HG02623 (cell line): ENCODE measurements around the gene ALG1.
"Not testable (repeated sequence)": the region's sequence is repeated elsewhere in the genome, so short reads cannot be mapped to it uniquely, and the experiment has no call there.

Source experiments
- ATAC-seq: cut with Tn5 transposase; IDR thresholded peaks from one replicate; pipeline ENCODE4 v1.9.1; 2021; ENCODE audit warnings: moderate library complexity; ENCODE audit not compliant: unreplicated experiment

ALG1 gene

DNA sequence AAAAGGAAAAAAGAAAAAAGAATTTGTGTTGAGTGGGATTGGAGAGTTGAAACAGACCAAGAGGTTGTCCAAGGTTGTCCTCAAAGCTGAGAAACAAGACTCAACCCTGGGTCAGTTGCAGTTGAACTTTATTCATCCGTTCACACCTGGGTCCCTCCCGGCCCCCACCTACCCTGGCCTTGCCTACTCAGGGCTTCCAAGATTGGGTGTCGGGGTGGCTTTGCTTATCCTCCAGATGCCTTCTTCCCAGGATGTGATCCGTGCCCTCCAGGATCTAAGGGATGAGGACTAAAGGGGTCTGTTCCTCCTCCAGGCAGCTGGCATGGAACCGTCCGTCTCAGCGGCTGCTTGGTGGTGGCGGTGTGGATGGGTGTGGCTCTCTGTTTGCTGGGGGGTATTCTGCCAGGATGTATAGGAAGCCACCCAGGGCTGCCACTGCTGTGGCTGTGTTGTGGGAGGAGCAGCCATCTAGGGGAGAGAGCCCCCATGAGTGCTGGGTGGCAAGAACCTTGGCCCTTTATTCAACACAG, 27.6 kb upstream of the ALG1 start:
- no peak for ATAC-seq

DNA sequence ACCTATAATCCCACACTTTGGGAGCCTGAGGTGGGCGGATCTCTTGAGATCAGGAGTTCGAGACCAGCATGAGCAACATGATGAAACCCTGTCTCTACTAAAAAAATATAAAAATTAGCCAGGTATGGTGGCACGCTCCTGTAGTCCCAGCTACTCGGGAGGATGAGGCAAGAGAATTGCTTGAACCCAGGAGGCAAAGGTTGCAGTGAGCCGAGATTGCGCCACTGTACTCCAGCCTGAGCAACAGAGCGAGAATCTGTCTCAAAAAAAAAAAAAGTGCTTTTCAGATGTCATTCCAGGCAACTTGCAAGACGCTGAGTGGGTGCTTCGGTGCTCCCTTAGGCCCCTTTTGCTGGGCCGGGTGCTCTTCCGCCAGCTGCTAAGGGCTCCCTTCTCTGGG, 27.1 kb upstream of the ALG1 start:
- not testable (repeated sequence) for ATAC-seq

DNA sequence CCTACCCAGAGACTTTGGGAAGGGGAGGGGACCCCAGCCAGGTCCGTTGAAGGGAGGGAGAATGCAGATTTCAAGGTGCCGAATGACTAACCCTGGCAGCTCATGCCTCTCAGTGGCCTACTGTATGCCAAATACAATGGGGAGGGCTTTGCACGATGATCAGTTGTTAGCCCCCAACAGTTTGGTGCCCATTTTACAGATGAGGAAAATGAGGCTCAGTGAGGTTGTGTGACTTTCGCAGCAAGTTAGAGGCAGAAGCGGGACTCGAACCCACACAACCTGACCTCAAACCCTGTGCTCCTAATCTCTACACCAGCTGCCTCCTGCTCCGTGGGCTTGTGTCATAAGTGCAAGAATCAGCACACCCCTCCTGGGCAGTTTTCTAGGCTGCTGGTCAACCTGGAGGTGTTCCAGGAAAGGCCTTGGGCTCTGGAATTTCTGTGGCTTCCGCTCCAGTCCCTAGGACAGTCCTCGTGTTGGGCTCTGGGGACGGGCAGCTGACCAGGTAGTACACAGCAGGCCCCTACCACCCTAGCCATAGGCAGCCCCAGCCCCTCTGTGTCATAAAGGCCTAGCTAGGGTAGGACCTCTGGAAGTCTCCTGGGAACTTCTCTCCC, 26.0 kb upstream of the ALG1 start:
- no peak for ATAC-seq

DNA sequence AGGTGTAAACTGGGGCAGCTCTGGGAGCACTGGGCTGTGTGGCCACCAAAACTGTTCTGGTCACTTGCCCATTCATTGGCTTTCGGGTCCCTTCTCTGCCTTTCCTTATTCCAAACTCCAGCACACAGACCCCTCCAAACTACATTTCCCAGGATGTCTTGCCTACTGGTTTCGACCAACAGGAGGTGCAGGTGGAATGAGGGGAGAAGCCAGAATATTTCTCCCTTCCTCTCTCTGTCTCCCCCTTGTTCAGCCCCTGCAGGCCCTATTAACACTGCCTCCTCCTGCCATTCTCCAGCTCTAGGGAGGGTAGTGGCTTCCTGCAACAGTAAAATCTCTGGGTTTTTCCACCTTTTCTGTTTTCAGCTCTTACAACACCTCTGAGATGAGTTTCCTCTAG, 24.7 kb upstream of the ALG1 start:
- ATAC-seq = no peak

DNA sequence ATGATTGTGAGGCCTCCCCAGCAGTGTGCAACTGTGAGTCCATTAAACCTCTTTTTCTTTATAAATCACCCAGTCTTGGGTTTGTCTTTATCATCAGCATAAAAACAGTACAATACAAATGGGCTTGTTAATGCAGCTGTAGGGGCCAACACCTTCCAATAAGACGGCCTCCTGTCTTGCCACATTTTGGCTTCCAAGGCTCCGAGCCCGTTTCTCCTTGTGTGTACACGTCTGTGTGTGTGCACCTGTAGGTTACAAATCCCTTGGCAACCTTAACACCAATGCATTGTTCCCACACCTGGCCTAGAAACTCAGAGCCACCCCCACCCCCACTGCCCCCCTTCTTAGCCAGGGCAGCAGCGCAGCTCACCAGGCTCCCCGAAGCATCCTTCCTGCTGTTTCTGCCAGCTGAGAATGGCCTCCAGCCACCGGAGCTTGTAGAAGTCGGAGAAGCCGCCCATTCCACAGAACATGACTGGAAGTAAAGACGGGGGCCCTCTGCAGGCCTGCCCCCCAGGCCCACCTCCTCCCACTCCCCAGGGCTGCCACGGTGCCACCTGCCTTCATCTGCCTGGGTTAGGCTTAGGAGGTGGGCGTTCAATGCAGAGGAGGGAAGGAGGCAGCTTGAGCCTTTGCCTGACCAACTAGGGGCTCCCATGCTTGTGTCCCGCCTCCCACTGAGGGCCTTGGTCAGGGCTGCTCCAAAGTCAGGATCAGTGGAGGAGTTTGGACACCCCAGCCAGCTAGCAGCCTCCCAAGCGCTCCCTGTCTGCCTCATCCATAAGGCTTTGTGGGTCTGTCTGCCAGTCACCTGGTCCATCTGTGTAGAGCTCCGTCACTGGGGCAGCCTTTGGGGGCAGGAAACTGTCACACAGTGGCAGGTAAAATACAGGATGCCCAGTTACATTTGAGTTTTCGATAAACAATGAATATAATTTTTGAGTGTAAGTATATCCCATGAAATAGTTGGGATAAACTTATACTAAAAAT, 16.5 kb upstream of the ALG1 start:
- ATAC-seq = no peak

DNA sequence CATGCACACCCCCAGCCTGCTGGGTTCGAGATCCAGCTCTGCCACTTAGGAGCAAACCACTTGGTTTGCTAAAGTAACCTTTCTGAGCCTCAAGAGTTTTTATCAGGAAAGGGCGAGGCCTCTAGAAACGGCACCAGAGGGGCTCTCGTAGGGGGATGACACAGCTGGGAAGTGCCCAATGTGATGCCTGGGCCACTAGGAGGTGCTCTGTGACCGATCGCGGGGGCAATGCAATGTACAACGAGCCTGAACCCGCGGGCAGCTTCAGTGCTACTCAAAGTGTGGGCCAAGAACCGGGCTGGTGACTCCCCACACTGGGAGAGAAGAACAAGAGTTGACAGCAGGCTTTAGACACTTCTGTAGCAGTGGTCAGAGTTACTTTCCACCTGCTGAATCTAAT, 15.3 kb upstream of the ALG1 start:
- ATAC-seq = no peak

DNA sequence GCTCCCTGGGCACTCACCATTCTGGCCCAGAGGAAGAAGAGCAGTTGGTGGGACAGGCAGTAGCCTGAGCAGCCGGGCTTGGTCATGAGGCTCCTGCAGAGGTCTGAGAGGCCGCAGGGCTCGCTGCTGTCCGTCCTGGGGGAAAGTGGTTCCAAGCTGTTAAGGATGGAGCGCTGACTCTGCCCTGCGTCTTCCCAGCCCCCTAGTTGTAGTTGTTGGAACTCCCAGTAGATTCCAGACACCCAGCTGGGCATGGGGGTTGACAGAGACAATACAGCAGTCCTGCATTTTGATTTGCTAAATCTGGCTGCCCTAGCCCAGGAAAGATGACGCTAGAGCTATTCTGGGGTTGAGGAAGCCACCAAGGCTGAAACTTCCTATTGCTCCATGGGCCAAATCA, 13.2 kb upstream of the ALG1 start:
- no peak for ATAC-seq

DNA sequence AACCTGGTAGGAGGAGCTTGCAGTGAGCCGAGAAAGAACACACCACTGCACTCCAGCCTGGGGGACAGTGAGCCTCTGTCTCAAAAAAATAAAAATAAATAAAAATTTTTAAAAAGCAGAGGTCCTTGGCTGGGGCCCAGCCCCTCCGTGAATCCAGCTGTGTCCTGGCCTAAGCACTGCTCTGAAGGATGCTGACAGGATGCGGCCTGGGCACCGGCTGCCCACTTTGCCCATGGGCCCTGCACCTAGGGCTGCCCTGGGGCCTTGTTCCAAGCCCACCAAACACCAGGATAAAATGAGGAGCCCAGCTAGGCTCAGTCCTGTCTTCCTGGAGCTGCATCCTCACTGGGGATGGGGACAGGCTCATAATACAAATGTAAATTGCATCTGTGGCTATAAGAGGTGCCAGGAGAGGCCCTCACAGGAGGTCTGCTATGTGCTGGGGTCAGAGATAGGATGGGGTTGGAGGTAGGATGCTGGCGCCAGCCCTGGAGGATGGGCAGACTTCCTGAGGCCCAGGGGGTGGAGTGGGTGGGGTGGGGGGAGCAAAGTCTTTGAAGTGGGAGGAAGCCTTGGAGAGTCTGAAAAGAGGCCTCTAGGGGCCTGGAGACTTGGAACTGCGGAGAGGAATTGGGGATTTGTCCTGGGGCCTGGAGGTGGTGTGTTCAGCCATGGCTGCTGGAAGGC, 12.1 kb upstream of the ALG1 start:
- ATAC-seq = no peak

DNA sequence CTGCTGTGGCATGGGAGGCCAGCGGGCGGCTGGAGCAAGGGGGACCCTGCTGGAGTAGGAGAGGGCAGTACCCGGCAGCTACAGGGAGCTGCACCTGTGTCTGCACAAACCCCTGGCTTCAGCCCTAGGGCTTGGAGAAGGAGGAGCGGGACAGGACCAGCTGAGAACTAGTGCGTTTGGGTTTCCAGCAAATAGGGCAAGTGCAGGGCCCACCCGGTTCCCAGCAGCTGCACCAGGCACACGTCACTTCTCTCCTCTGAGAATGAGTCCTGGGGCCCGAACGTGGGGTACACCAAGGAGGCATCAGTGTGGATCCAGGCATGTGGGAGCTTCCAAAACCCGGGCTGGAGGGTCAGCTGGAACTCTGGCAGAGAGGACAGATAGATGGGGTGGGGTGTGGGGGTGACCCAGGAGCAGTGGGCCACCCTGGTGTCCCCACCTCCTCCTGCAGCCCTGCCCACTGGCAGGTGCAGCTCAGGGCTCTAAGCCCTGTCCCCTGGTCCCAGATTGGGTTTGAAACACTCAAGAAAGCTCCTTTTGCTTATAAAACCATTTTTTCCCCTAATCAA, 11.5 kb upstream of the ALG1 start:
- no peak for ATAC-seq

DNA sequence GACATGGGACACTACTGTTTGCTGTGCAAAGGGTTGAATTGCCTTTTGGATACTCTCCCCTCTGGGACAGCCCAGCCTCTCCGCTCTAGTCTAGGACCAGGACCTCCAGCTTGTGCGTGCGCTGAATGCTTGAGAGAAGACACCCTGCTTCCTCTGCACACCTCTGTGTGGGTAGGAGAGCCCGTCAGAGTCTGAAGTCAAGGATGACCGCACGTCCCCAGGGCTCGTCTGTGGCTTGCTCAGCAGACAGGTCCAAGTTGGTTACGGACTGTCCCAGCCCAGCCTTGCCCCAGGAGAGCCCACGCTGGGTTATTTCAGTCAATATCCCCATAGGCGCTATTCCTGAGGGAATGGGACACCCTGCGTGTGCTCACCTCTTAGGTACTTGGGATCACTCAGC, 9.6 kb upstream of the ALG1 start:
- ATAC-seq = no peak

DNA sequence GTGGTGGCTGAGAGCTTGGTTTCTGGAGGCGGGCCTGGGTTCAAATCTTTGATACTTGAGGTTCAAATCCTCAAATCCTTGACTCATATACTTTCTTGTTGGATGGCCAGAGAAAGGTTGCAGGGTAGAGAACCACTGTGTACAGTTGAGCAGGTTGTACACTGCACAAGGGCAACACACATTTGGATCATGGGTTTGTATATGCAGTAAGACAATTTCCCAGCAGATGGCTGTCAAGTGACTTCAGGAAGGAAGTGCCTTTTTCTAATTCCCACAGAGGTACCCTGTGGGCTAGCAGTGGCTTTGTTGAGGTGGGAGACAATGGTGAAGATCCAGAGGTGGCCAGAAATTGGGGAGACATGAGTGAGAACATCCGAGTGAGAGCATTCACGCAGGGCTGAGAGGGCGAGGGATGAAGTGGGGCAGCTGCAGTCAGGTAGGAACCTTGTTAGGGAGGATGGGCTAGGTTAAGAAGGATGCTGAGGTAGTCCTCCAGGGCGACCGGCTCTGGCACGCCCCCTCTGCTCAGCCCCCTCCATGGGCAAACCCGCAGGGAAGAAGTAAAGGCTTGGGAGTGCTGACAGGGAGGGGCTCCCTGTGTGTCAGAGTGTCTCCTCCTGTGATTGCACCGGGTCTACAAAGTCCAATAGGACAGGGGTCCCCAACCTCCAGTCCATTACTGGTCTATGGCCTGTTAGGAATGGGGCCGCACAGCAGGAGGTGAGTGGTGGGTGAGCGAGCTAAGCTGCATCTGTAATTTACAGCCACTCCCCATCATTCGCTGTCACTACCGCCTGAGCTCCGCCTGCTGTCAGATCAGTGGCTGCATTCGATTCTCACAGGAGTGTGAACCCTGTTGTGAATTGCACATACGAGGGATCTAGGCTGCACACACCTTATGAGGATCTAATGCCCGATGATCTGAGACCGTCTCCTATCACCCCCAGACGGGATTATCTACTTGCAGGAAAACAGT, 8.6 kb upstream of the ALG1 start:
- ATAC-seq = no peak

DNA sequence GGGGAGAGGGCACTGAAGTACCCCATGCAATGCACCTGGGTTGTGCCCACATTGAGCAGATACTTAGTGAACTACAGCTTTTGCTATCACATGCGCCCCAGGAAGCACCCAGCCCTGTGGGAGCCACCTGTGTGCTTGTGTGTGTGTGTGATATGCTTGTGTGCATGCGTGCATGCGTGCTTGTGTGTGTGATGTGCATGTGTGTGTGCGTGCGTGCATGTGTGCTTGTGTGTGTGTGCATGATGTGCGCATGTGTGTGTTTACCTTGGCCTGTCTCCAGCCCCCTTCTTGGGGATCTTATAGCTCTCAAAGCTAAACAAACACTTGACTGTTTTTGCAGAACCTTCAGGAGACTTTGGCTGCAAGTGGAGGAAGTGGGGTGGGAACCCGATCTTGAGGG, 6.7 kb upstream of the ALG1 start:
- ATAC-seq = no peak

DNA sequence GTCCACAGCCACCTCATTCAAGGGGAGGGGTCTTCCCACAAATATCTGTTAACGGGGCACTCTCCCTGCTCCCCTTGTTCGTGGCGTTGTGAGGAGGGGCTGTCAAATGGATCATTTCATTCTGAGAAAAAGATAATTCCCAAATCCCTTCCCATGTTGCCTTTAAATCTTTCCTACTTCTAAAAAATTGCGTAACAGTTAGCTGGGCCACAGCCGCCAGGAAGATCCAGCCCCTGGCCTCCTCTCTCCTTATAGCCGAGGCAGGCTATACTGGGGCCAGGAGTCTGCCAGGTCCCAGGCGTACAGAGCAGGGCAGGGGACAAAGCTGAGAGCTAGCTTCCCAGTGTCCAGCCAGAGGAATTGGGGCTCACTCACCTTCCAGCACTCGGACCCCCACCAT, 6.3 kb upstream of the ALG1 start:
- no peak for ATAC-seq

DNA sequence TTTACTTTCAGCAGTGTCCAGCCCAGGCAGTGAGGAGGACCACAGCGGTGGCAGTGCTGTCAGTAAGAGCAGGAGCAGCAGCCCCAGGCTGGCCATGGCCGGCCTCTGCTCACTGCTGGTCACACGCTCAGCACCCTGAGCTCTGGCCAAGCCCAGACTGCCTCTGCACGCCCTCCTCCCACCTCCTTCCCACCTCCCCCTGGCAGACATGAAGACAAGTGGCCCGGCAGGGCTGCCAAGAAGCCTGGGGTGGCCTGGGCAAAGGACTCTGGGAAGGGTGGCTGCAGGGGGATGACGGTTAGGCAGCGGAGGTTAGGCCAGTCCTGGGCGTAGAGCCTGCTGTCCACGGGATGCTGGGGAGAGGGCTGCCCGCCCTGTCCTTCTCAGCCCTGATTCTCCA, 5.8 kb upstream of the ALG1 start, which contains the start of gene C16orf89:
Gene C16orf89, minus strand, starts transcription at position 144 of the 400 bp plus-strand sequence. Its CDS starts 48 bp downstream, at position 96.
- ATAC-seq = no peak

DNA sequence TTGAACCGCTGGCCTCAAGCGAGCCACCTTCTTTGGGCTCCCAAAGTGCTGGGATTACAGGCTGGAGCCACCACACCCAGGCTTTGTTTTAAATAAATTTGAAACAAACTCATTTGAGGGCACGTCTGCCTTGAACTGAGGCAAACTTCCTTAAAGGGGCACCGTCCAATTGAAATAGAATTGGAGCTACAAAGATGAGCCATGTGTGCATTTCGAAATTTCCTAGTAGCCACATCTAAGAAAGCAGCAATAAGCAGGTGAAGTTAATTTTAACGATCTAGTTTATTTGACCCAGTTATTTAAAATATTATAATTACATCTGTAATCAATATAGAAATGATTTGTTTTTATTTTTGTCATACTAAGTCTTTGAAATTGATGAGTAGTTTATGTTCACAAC, 5.1 kb upstream of the ALG1 start:
- no peak for ATAC-seq

DNA sequence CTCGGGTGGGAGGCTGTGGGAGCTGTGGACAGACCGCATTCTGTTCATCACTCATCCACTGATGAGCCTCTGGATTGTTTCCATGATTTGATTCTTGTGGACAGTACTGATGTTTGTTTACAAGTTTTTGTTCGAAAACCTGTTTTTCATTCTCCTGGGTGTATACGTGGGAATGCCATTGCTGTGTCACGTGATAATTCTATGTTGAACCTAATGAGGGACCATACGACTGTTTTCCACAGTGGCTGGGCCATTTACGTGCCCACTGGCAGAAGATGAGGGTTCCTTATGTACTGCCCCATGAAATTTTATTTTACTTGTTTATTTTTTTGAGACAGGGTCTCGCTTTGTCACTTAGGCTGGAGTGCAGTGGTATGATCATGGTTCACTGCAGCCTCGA, 2.6 kb upstream of the ALG1 start:
- ATAC-seq = no peak

DNA sequence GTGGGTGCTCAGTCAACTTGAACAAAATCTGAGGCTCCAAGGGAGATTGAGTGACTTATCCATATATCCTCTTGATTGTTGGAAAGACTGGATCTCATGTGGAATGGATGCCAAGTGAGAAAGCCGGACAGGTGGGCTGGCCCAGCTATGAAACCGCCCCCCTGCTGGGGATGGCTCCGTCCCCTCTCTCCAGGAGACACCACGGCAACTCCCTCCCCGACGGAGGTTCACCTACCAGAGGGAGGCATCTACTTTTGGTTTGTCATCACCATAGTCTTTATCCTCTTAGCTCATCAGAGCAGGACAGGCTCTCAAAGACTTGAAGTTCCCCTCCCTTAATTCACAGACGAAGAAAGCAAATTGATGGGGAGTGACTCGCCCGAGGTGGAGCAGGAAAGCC, 1.8 kb upstream of the ALG1 start:
- no peak for ATAC-seq

DNA sequence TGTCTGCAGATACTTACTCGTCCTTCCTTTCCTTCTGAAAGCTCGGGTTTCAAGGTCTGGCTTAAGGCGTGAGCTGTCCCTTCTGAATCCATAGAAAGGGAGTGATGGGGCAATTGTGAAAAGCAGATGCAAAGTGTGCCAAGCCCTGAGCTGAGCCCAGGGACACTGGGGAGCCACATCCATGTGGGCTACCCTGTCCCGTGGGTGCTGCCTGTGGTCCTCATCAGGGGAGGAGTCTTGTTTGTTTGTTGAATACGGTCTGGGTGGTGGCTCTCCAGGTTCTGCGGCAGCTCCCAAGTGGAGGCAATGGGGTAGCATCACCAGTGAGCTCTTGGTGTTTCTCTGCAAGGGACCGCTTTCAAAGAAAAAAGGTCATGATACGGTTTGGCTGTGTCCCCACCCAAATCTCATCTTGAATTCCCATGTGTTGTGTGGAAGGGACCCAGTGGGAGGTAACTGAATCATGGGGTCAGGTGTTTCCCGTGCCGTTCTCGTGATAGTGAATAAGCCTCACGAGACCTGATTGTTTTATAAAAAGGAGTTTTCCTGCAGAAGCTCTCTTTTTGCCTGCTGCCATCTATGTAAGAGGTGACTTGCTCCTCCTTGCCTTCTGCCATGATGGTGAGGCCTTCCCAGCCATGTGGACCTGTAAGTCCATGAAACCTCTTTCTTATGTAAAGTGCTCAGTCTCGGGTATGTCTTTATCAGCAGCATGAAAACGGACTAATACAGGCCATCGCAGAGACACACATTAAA, 1.0 kb upstream of the ALG1 start:
- ATAC-seq = no peak

DNA sequence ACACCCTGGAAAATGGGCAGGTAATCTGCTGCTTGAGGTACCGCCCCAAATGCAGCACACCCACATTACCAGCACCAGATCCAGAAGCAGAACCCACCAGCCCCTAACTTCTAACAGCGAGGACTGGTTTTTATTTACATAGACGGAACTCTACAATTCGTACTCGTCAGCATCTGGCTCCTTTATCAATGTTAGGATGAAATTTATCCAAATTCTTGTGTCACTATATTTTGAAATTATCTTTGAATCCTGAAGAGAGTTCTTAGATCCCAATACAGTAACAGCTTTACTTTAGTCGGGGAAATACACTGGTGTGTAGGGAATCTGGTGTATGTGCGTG, 332 bp upstream of the ALG1 start:
- no peak for ATAC-seq
